ENCODE data around the gene ANKRD11. TPM values are rescaled to one million over a fixed set of nuclear protein-coding genes. Genes with fewer than 3 reads are reported as not detected.
A peak's percentile ranks its signal among the peaks of the same experiment; 100 is the strongest.
"Not testable (repeated sequence)": the region's sequence is repeated elsewhere in the genome, so short reads cannot be mapped to it uniquely, and the experiment has no call there.

Gene ANKRD11
- total and polyA plus RNA-seq, 2 donors (not counting 1 experiment from before 2014, with no cell fraction given) = 41.5 to 71.2 TPM

DNA sequence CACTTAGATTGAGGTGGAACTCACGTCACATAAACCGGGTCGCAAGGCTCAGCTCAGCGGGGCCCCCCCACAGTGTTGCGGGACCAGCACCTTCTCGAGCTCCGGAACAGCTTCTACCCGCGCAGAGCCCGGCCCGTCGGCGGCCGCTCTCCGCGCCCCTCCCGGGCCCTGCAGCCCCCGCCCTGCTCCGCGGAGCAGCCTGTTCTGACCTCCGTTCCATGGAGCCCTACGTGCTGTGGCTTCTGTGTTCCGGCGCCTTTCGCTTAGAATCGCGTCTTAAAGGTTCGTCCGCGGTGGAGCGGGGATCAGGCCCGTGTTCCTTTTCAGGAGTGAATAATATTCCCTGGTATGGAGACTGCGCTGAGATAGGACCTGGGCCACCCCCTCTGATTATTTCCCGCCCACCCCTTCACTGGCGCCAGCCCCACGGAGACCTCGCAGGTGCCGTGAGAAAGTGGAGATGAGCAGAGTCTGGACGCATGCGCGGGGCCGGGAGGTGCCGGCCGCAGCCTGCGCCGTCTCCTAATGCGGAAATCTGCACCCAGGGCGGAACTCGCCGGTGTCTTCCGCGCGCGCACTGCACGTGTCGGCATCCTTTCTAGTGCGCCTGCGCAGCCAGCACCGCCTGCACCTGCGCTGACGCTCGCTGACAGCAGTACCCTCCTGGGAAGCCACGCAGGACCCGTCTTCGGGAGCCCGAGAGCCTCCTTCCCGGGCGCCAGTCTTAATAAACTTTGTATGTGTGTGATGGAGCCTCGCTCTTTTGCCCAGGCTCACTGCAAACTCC is 242.0 kb downstream of the ANKRD11 start:
- no peak overlapping the region for H3K4me2 ChIP-seq (ENCODE audit: extremely low read depth, insufficient read depth, low read length)
- no peak for DNase-seq (ENCODE audit: low read depth in 2 of 2)
- H3K9ac ChIP-seq (ENCODE audit: insufficient read depth, low read length) = no peak overlapping the region
- H3K27ac ChIP-seq (ENCODE audit: insufficient read depth, low read length) = no peak overlapping the region
- peak overlapping the region in 2 of 4 experiments; percentile 29 to 40 for H3K4me3 ChIP-seq (replicated peaks in 1 of 4; ENCODE audit: control extremely low read depth in 1 of 4, insufficient read depth in 1 of 4, low read depth in 3 of 4, low read length in 4 of 4)
- no peak overlapping the region for H2AFZ ChIP-seq (ENCODE audit: low read length)
- H3K79me2 ChIP-seq (ENCODE audit: control insufficient read depth, insufficient read depth, low read length) = no peaks in the 10 kb centered on the region
- H3K4me1 ChIP-seq (ENCODE audit: control insufficient read depth, extremely low read depth, insufficient read depth, low read length) = peaks cover 4% of the 10 kb centered on the region
- H3K36me3 ChIP-seq (ENCODE audit: control insufficient read depth, insufficient read depth, low read length) = no peaks in the 10 kb centered on the region
- H3K9me3 ChIP-seq (ENCODE audit: control insufficient read depth, insufficient read depth, low read depth, low read length) = no peaks in the 10 kb centered on the region
- TF ChIP-seq, protein P1, sequence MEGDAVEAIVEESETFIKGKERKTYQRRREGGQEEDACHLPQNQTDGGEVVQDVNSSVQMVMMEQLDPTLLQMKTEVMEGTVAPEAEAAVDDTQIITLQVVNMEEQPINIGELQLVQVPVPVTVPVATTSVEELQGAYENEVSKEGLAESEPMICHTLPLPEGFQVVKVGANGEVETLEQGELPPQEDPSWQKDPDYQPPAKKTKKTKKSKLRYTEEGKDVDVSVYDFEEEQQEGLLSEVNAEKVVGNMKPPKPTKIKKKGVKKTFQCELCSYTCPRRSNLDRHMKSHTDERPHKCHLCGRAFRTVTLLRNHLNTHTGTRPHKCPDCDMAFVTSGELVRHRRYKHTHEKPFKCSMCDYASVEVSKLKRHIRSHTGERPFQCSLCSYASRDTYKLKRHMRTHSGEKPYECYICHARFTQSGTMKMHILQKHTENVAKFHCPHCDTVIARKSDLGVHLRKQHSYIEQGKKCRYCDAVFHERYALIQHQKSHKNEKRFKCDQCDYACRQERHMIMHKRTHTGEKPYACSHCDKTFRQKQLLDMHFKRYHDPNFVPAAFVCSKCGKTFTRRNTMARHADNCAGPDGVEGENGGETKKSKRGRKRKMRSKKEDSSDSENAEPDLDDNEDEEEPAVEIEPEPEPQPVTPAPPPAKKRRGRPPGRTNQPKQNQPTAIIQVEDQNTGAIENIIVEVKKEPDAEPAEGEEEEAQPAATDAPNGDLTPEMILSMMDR (conservative IDR thresholded peaks at IDR 0.05 in 1 of 2, IDR thresholded peaks at IDR 0.05 in 1 of 2; ENCODE audit: low read depth in 1 of 2, low read length in 2 of 2) = no peak
- no peak for TF ChIP-seq EZH2 (IDR thresholded peaks at IDR 0.05; ENCODE audit: low read length, missing control alignments)
- H4K20me1 ChIP-seq (ENCODE audit: control insufficient read depth, extremely low read depth, insufficient read depth, low read length) = no peaks in the 10 kb centered on the region
- no peaks in the 10 kb centered on the region for H3K27me3 ChIP-seq (ENCODE audit: control insufficient read depth, insufficient read depth, low read length)

DNA sequence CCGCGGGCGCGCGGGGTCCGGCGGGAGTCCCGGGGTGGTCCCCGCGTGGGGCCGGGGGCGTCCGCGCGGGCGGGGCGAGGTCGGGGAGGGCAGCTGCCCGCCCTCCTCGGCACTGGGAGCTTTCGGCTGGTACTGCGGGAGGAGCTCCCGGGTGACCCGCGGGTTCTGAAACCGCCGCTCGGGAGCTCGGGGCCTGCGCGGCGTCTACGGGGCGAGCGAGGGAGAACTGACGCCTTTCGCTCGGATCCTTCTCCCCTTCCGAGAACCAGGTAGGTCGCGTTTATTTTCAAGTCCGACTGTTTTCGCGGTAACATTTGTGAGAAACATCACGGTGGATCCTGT is 242.7 kb downstream of the ANKRD11 start:
- not testable (repeated sequence) for DNase-seq (ENCODE audit: low read depth in 2 of 2); H4K20me1 ChIP-seq (ENCODE audit: control insufficient read depth, extremely low read depth, insufficient read depth, low read length); H3K79me2 ChIP-seq (ENCODE audit: control insufficient read depth, insufficient read depth, low read length); H3K9ac ChIP-seq (ENCODE audit: insufficient read depth, low read length); H3K27ac ChIP-seq (ENCODE audit: insufficient read depth, low read length); H3K9me3 ChIP-seq (ENCODE audit: control insufficient read depth, insufficient read depth, low read depth, low read length); H3K4me1 ChIP-seq (ENCODE audit: control insufficient read depth, extremely low read depth, insufficient read depth, low read length); H3K27me3 ChIP-seq (ENCODE audit: control insufficient read depth, insufficient read depth, low read length); H3K36me3 ChIP-seq (ENCODE audit: control insufficient read depth, insufficient read depth, low read length)
- H3K4me2 ChIP-seq (ENCODE audit: extremely low read depth, insufficient read depth, low read length) = peak overlapping the region; percentile 32
- H3K4me3 ChIP-seq (replicated peaks in 1 of 4; ENCODE audit: control extremely low read depth in 1 of 4, insufficient read depth in 1 of 4, low read depth in 3 of 4, low read length in 4 of 4) = peak overlapping the region in 3 of 4 experiments; percentile 29 to 45 (median 40)
- peak overlapping the region; percentile 10 for H2AFZ ChIP-seq (ENCODE audit: low read length)

DNA sequence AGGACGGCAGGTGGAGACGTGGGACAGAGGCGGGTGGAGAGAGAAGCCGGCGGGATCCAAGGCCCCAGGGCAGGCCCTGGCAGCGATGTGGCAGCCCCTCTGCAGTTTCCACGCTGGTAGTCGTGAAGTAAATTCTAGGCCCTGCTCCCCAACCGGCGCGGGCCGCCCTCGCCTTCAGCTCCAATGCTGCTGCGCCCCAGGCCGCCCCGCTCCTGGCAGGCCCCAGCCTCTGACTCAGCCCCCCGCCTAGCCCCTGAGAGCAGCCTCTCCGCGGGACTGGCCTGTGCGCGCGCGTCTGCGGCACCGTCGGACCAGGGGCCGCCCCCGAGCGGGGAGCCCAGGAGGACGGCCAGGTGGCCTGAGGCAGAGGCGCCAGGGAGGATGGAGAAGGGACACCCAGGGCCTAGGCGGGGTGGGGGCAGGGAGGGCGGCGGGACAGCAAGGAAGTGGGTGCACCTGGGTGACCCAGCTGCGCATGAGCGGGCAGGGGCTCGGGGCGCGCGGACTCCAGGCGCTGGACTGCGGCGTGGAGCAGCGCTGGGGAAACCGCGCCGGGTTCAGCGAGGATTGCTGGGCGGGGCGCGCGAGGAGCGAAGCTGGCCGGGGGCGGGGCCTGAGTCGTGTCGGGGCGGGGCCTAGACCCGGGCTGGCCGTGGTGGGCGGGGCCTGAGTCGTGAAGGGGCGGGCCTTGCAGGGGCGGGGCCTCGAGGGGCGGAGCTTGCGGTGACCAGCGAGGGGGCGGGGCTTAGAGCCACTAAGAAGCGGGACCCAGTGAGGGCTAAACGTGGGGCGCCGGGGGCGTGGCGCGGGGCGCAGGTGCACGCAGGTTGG is 243.2 kb downstream of the ANKRD11 start:
- H3K27ac ChIP-seq (ENCODE audit: insufficient read depth, low read length) = peak overlapping the region; percentile 10
- H2AFZ ChIP-seq (ENCODE audit: low read length) = peak overlapping the region; percentile 26
- H3K4me2 ChIP-seq (ENCODE audit: extremely low read depth, insufficient read depth, low read length) = peak overlapping the region; percentile 82
- H3K27me3 ChIP-seq (ENCODE audit: control insufficient read depth, insufficient read depth, low read length) = no peaks in the 10 kb centered on the region
- peak; percentile 63 to 87 for DNase-seq (ENCODE audit: low read depth in 2 of 2)
- TF ChIP-seq, protein P1 (conservative IDR thresholded peaks at IDR 0.05 in 1 of 2, IDR thresholded peaks at IDR 0.05 in 1 of 2; ENCODE audit: low read depth in 1 of 2, low read length in 2 of 2) = no peak
- TF ChIP-seq EZH2 (IDR thresholded peaks at IDR 0.05; ENCODE audit: low read length, missing control alignments) = no peak
- peak overlapping the region; percentile 52 for H3K9ac ChIP-seq (ENCODE audit: insufficient read depth, low read length)
- no peaks in the 10 kb centered on the region for H3K9me3 ChIP-seq (ENCODE audit: control insufficient read depth, insufficient read depth, low read depth, low read length)
- peaks cover 4% of the 10 kb centered on the region for H3K4me1 ChIP-seq (ENCODE audit: control insufficient read depth, extremely low read depth, insufficient read depth, low read length)
- H3K36me3 ChIP-seq (ENCODE audit: control insufficient read depth, insufficient read depth, low read length) = no peaks in the 10 kb centered on the region
- no peaks in the 10 kb centered on the region for H4K20me1 ChIP-seq (ENCODE audit: control insufficient read depth, extremely low read depth, insufficient read depth, low read length)
- no peaks in the 10 kb centered on the region for H3K79me2 ChIP-seq (ENCODE audit: control insufficient read depth, insufficient read depth, low read length)
- H3K4me3 ChIP-seq (replicated peaks in 1 of 4; ENCODE audit: control extremely low read depth in 1 of 4, insufficient read depth in 1 of 4, low read depth in 3 of 4, low read length in 4 of 4) = peak overlapping the region in 3 of 4 experiments; percentile 29 to 58 (median 34)
